OCI-LY7 (cell line): Measurements from ENCODE around the gene CNPY1. TPM values are rescaled to one million over a fixed set of nuclear protein-coding genes. Genes with fewer than 3 reads are reported as not detected.

Source experiments
- BruUV-seq: library from RNA; stranded (reverse); fragments of 400-500 nt; replicated peaks from 2 replicates; lab custom pipeline; 2021; lab: Mats Ljungman, UMichigan
- CTCF ChIA-PET: fragments of 300-600 bp; sonication (Branson Sonifier 250); formaldehyde crosslinking; loops from one replicate; lab custom pipeline; 2022; ENCODE audit warnings: antibody characterized with exemption; ENCODE audit not compliant: unreplicated experiment; lab: Charles Lee
- POLR2A ChIA-PET: fragments of 300-600 bp; sonication (Branson Sonifier 250); formaldehyde crosslinking; loops from one replicate; lab custom pipeline; 2022; ENCODE audit warnings: antibody characterized with exemption; lab: Charles Lee
- DNase-seq: peaks from one replicate; pipeline ENCODE4 v3.0.0-alpha.2; 2015; ENCODE audit warnings: low spot score
- H2AFZ ChIP-seq: fragments of 200-600 bp; sonication (generic), shearing (Covaris generic); 2 replicates; pipeline ENCODE4 v1.6.1; 2014; ENCODE audit warnings: mild to moderate bottlenecking, antibody characterized with exemption, low read length, moderate library complexity
- H3K27ac ChIP-seq: fragments of 200-600 bp; sonication (generic); 2 replicates; pipeline ENCODE4 v1.5.1; 2014; ENCODE audit warnings: mixed run types, low read depth, mild to moderate bottlenecking, moderate library complexity, low read length, inconsistent platforms; ENCODE audit not compliant: poor library complexity, severe bottlenecking
- H3K36me3 ChIP-seq: fragments of 200-600 bp; sonication (generic); 2 replicates; pipeline ENCODE4 v1.6.1; 2014; ENCODE audit warnings: mild to moderate bottlenecking, antibody characterized with exemption, low read length, moderate library complexity, mixed read lengths; ENCODE audit not compliant: insufficient read depth
- H3K4me1 ChIP-seq: fragments of 200-600 bp; sonication (generic); 2 replicates; pipeline ENCODE4 v1.5.1; 2014; ENCODE audit warnings: mild to moderate bottlenecking, low read length; ENCODE audit not compliant: insufficient read depth, poor library complexity, severe bottlenecking
- H3K4me2 ChIP-seq: fragments of 200-600 bp; sonication (generic); 2 replicates; pipeline ENCODE4 v1.6.1; 2014; ENCODE audit warnings: mild to moderate bottlenecking, low read length
- H3K4me3 ChIP-seq: fragments of 200-600 bp; sonication (generic); 2 replicates; pipeline ENCODE4 v1.5.1; 2014; ENCODE audit warnings: mild to moderate bottlenecking, low read depth, low read length; ENCODE audit not compliant: poor library complexity, severe bottlenecking
- H3K79me2 ChIP-seq: fragments of 200-600 bp; sonication (generic); 2 replicates; pipeline ENCODE4 v1.6.1; 2016; ENCODE audit warnings: low read depth, mild to moderate bottlenecking, low read length, moderate library complexity, mixed read lengths; ENCODE audit not compliant: insufficient read depth
- H3K9me2 ChIP-seq: fragments of 200-600 bp; sonication (generic); 2 replicates; pipeline ENCODE4 v1.6.1; 2016; ENCODE audit warnings: mild to moderate bottlenecking, low read length, mixed read lengths; ENCODE audit not compliant: insufficient read depth
- H3K9me3 ChIP-seq: fragments of 200-600 bp; sonication (generic); 2 replicates; pipeline ENCODE4 v1.6.1; 2014; ENCODE audit warnings: mild to moderate bottlenecking, mixed run types, low read length, mixed read lengths
- H4K20me1 ChIP-seq: fragments of 200-600 bp; sonication (generic); 2 replicates; pipeline ENCODE4 v1.6.1; 2014; ENCODE audit warnings: mild to moderate bottlenecking, antibody characterized with exemption, low read length, moderate library complexity, mixed read lengths; ENCODE audit not compliant: insufficient read depth
- EZH2phosphoT487 ChIP-seq: fragments of 200-600 bp; sonication (generic); IDR thresholded peaks from 2 replicates; pipeline ENCODE4 v1.6.1; 2018; ENCODE audit warnings: low read depth, borderline replicate concordance, mild to moderate bottlenecking, mixed run types, antibody characterized with exemption, low read length, moderate library complexity, mixed read lengths
- intact Hi-C: fragments of 100-400 bp; cut with micrococcal nuclease; formaldehyde crosslinking; loops from one replicate; pipeline ENCODE4 v1.10.0; 2022; ENCODE audit not compliant: unreplicated experiment
- total RNA-seq, 2 experiments: library from RNA; depleted of rRNA in 1 of 2; stranded (reverse); fragments of >200 nt in 1 of 2; shearing (Covaris generic) in 1 of 2; gene quantifications; 2 replicates each; pipeline ENCODE4 v1.2.3, GENCODE V29; 2014 to 2022
- TF ChIP-seq, protein P1 (sequence below): fragments of 200-600 bp; sonication (generic); conservative IDR thresholded peaks from 2 replicates; pipeline ENCODE4 v1.5.1; 2014; ENCODE audit warnings: mild to moderate bottlenecking, antibody characterized with exemption, low read length, moderate library complexity, mixed read lengths

CNPY1 gene
- total RNA-seq, 2 experiments from 2014 or later = not detected

DNA sequence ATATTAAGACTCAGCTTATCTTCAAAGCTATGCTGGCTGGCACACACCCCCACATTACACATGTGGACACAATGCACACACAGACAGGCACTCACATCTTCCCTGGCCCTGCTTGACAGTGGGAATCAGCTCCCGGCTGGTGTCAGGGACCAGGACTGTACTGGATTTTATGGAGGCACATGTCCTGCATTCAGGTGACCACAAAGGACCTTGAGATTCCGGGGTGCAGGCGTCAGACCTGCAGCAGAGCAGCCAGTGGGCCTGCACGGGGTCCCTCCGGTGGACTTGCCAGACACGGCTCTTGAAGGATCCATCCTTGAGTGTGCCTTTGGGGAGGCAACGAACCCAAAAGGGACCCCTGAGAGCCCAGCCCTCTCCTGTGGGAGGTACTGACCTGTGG lies 1.9 kb downstream of the CNPY1 start:
- DNase-seq = no peak
- ChIA-PET POLR2A (no interaction called here), CTCF (no interaction called here)
- no peak overlapping the region for H2AFZ ChIP-seq
- H3K4me1 ChIP-seq = no peaks in the 10 kb centered on the region
- H3K9me3 ChIP-seq = no peaks in the 10 kb centered on the region
- BruUV-seq = no TSS peak
- no peaks in the 10 kb centered on the region for H4K20me1 ChIP-seq
- H3K4me2 ChIP-seq = no peak overlapping the region
- H3K79me2 ChIP-seq = no peaks in the 10 kb centered on the region
- intact Hi-C loops = no loop called here
- no peaks in the 10 kb centered on the region for H3K36me3 ChIP-seq
- no peaks in the 10 kb centered on the region for H3K9me2 ChIP-seq
- no peak overlapping the region for H3K4me3 ChIP-seq
- TF ChIP-seq EZH2phosphoT487 = no peak
- TF ChIP-seq, protein P1, sequence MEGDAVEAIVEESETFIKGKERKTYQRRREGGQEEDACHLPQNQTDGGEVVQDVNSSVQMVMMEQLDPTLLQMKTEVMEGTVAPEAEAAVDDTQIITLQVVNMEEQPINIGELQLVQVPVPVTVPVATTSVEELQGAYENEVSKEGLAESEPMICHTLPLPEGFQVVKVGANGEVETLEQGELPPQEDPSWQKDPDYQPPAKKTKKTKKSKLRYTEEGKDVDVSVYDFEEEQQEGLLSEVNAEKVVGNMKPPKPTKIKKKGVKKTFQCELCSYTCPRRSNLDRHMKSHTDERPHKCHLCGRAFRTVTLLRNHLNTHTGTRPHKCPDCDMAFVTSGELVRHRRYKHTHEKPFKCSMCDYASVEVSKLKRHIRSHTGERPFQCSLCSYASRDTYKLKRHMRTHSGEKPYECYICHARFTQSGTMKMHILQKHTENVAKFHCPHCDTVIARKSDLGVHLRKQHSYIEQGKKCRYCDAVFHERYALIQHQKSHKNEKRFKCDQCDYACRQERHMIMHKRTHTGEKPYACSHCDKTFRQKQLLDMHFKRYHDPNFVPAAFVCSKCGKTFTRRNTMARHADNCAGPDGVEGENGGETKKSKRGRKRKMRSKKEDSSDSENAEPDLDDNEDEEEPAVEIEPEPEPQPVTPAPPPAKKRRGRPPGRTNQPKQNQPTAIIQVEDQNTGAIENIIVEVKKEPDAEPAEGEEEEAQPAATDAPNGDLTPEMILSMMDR = no peak
- no peak overlapping the region for H3K27ac ChIP-seq

DNA sequence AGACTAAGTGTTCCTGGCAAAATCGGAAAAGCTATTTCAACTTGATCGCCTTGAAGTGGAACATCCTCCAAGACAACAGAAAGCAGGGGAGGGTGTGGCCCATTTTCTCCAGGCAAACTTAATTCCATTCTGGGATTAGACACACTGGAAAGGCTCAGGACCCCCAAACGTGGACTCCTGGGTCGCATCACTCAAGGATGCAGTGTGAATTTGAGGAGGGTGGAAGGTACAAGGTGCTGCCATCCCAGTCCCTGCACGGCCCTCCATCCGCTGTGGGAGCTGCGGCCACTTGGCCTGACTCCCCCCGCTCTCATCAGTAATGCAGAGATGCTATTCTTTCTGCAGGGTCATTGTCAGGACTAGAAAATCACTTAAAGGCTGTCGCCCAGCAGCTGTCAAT lies 2.4 kb downstream of the CNPY1 start:
- no TSS peak for BruUV-seq
- no peak overlapping the region for H2AFZ ChIP-seq
- H3K4me3 ChIP-seq = no peak overlapping the region
- H4K20me1 ChIP-seq = no peaks in the 10 kb centered on the region
- TF ChIP-seq EZH2phosphoT487 = no peak
- TF ChIP-seq, protein P1 = no peak
- ChIA-PET POLR2A (no interaction called here), CTCF (no interaction called here)
- no peaks in the 10 kb centered on the region for H3K79me2 ChIP-seq
- no peaks in the 10 kb centered on the region for H3K4me1 ChIP-seq
- no peaks in the 10 kb centered on the region for H3K9me2 ChIP-seq
- no peaks in the 10 kb centered on the region for H3K9me3 ChIP-seq
- no peaks in the 10 kb centered on the region for H3K36me3 ChIP-seq
- DNase-seq = no peak
- intact Hi-C loops = no loop called here
- no peak overlapping the region for H3K4me2 ChIP-seq
- H3K27ac ChIP-seq = no peak overlapping the region

DNA sequence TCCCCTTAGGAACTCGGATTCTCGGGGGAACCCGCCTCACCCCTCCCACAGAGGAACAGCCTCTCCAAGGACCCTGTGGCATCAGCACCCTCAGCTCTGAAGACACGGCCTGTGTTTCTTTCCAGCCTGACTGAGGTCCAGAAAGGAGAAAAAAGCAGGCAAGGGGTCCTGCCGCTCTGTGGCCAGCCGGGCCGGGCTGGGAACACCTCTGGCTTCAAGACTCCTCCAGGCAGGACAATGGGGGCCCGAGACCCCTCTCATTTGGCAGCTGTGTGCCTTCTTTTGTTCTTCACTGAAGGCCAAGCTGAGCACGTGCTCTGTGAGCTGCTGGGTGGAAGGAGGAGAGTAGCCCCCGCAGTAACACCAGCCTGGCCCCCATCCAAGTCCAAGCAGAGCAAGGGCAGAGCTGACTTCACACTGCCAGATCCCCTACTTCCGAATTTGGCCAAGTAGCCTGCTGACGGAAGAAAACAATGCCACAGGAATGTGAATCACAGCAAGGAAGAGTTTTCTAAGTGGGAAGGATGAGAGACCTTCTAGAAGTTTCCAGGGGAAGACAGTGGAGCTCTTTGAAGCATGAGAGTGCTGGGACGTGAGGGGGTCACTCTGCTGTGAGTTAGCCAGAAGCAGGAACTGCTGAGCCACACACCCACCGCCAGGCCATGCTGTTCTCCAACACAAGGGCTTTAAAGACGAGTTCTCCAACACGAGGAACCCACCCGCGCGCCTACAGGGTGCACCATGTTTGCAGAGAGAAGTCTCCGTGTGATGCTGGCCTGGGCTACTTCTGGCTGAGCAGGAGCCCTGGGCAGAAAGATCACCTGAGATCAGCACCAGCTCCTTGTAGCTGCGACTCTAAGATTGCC lies 3.1 kb downstream of the CNPY1 start:
- no peak for TF ChIP-seq EZH2phosphoT487
- TF ChIP-seq, protein P1 = 0 out of 2 replicates have a peak, but pooled peaks have one; percentile 15
- H3K27ac ChIP-seq = no peak overlapping the region
- no peaks in the 10 kb centered on the region for H3K79me2 ChIP-seq
- no peaks in the 10 kb centered on the region for H3K9me3 ChIP-seq
- intact Hi-C loops = no loop called here
- BruUV-seq = no TSS peak
- no peaks in the 10 kb centered on the region for H3K9me2 ChIP-seq
- POLR2A ChIA-PET = interaction anchor here (0.5 kb wide), 1 partner anchor 161 kb away, joined by 3 read pairs; no protein-coding TSS in a partner anchor
- no peak overlapping the region for H2AFZ ChIP-seq
- no peaks in the 10 kb centered on the region for H3K36me3 ChIP-seq
- H4K20me1 ChIP-seq = no peaks in the 10 kb centered on the region
- H3K4me2 ChIP-seq = no peak overlapping the region
- CTCF ChIA-PET = no interaction called here
- no peak overlapping the region for H3K4me3 ChIP-seq
- no peaks in the 10 kb centered on the region for H3K4me1 ChIP-seq
- no peak for DNase-seq
